AG09319 (cell line): ENCODE results near the gene HDDC2.

Experiments used
- DNase-seq: peaks from one replicate; pipeline ENCODE4 v3.0.0-alpha.2; 2010; ENCODE audit warnings: low read depth; ENCODE audit errors: extremely low read depth
- TF ChIP-seq, protein P1 (sequence below): IDR thresholded peaks from 2 replicates; pipeline ENCODE4 v1.5.1; 2011; ENCODE audit warnings: low read depth, mild to moderate bottlenecking, inconsistent platforms, low read length, moderate library complexity

Gene HDDC2

DNA sequence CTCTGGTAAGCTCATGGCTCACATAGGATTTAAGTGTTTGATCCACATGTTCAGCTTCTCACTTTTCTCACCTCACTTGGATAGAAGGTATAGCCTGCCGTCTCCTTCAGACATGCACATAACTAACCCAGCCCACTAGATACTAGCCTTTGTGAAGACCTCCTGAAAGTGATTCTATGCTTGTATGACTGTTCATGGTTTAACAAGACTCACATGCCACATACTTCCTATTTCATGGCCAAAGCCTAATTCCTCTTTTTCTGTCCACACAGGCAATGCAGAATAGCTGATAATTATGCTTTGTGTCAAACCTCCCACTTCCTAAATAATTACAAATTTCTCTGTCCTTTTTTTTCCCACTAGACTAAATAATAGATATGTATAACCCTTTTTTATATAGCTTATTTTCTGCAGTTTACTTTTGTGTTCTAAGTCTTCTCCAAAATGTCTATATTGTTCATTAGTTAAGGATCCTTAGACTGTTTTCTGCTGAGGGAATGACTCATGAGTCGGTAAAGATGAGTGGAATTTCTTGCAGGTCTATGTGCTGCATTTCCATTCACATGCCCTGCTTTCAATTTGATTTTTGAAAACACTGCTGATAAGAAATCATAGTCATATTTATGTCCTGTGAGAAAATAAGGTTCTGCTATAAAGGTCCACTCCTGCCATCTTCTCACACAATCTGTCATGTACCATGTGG lies 43.0 kb downstream of the HDDC2 start:
- DNase-seq: no peak

DNA sequence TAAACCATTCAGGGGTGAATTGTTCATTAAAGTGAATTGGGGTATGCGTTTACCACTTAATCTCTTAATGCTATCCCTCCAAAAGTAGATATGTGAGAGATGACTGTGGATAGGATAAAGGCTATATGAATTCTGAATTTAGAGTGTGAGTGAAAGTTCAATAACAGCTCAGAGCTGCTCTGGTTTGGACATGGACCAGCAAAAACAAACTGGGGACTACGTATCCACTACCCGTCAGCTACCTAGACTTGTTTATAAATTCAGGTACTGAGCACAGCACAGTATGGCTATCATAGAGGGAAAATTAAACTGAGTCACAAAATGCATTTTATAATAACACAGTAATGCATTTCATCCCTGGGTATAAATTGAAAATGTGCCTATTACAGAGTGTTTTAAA lies 44.4 kb downstream of the HDDC2 start:
- no peak for DNase-seq
- TF ChIP-seq, protein P1, sequence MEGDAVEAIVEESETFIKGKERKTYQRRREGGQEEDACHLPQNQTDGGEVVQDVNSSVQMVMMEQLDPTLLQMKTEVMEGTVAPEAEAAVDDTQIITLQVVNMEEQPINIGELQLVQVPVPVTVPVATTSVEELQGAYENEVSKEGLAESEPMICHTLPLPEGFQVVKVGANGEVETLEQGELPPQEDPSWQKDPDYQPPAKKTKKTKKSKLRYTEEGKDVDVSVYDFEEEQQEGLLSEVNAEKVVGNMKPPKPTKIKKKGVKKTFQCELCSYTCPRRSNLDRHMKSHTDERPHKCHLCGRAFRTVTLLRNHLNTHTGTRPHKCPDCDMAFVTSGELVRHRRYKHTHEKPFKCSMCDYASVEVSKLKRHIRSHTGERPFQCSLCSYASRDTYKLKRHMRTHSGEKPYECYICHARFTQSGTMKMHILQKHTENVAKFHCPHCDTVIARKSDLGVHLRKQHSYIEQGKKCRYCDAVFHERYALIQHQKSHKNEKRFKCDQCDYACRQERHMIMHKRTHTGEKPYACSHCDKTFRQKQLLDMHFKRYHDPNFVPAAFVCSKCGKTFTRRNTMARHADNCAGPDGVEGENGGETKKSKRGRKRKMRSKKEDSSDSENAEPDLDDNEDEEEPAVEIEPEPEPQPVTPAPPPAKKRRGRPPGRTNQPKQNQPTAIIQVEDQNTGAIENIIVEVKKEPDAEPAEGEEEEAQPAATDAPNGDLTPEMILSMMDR: no peak

More for the DNA sequence above, 43.0 kb downstream of the HDDC2 start:
- TF ChIP-seq, protein P1: no peak

DNA sequence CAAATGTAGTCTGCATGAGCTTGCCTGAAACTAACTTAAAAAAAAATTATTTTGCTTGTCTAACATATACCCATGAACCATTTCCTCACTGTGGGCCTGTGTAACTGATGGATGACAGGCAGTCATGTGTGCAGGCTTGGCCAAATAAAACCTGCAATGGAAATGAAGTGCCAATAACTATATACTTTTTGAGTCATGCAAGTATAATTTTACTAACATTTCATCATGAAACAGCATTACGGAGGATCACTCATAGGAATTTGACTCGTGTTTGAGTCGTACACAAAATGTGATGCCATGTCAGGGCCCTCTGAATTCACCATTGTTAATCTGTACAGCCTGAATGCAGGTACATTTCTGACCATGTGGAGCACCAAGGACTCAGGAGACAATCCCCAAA lies 46.6 kb downstream of the HDDC2 start:
- no peak for DNase-seq
- TF ChIP-seq, protein P1: no peak

DNA sequence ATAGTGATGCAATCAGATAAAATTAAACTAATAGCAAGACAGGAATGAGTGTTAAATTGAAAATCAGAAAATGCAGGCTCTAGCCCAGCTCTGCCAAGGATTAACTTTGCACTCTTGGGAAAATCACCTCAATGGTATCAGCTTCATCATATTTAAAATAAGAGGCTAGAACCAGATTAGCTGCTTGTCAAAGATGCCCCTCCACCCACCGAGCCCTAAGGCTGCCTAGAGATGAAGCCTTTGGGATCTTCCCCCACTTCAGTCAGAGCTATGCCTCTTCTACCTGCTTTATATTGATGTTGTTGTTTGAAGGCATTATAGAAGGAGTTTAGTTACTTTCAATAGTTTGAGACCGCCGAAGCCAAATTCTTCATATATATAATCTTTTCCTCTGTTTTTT lies 47.4 kb downstream of the HDDC2 start:
- DNase-seq: no peak
- TF ChIP-seq, protein P1: no peak

DNA sequence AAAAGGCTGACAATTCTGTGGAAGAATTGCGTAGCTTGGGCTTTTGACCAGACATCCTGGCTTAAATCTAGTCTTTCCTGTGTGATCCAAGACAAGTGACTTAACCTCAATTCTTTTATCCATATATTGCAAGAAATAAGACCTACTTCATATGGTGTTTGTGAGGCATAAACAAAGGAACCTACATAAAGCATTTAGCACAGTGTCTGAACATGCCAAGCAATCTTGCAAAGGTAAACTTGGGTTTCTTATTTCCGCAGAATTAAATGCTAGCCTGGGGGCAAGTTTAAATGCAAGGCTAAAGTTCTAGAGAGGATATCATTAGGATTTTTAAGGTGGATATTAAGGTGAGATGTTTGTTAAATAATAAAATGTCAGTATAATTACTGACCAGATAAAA lies 47.9 kb downstream of the HDDC2 start:
- no peak for DNase-seq
- TF ChIP-seq, protein P1: no peak

DNA sequence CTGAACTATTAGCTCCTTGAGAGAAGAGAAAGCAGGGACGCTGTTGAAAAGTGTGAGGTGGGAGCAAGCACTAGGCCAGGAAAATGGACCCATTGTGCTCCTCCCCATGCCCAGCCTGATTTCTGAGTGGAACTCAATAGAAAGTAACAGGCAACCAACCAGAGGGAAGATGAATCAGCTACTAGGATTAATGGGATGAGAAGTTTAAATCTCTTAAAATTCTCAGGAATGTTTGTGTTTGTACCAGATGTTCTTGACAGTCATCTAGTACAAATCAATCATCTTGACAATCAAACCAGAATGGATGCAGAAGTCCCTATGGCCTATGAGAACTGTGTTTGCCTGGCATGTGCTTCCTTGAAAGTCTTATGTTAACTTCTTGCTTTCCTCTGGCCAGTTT lies 48.9 kb downstream of the HDDC2 start:
- no peak for DNase-seq
- TF ChIP-seq, protein P1: no peak

DNA sequence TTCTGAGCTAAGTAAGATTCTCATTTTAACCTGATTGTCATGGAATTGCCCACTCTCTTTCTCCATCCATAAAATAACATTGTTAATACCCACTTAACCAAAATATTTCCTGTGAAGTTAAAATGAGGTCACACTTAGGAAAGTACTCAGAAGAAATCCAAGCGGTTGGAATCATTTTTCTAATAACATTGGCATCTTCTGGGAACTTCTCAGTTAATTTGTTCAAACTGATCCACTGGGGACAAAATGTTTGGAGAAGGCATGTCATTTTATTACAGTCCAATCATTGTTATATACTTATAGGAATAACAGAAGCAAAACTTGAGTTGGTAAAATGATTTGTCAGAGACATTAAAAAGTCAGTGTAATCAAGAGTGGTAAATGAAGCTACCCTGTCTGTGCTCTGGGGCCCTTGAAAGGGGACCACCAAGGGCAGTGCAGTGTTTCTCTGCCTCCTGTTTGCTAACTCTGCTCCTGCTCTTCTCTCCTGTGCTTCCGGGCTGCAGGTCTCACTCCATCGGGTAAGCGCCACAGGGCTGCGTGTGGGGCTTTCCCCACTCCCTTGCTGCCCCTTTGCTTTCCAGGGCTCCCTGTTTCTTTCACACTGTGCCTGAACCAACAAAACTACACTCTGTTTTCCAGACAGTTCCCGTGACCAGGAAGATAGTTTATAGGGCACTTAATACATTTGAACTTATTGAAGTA lies 50.1 kb downstream of the HDDC2 start:
- TF ChIP-seq, protein P1: no peak
- DNase-seq: no peak
